ENCODE results near the gene RPL13A.

The RPL13A gene

DNA sequence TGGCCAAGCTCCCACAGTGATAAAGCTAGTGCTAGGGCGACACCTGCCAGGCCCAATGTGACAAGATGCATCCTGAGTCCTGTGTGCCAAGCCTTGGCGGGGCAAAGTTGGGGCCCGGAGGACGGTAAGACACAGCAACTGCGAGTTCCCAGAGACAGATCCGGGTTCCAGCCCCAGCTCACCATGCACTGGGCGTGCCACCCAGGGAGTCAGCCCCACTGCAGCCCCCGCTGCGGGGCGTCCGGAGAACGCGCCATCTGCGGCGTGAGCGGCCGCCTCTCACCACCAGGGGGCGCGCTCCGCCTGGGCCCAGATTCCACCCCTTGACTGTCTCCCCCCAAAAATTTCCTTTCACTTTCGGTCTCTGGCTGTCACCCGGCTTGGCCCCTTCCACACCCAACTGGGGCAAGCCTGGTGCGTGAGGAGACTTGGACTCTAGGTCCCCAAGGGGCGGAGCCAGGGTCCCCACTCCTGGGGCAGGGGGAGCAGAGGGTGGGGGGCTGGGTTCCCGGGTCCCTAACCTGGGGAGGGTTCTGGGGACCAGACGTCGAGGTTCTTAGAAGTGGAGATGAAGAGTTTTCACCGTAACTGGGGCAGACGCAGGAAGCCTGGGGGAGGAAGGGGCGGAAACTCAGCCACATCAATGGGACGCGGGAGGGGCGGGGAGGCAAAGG, 13.4 kb upstream of the RPL13A start, which contains the start of gene FLT3LG:
TSS of gene FLT3LG (plus strand) at position 348 of the 674 bp plus-strand sequence. CDS start 425 bp downstream, outside the sequence.
- peak; percentile 98 for TF ChIP-seq CTCF (IDR thresholded peaks at IDR 0.05; ENCODE audit: low read depth, low read length, missing control alignments)
- DNase-seq (ENCODE audit: extremely low read depth, low read depth), result no peak
- H3K4me3 ChIP-seq (replicated peaks; ENCODE audit: low read depth, low read length), result peak within 1 kb of the TSS; percentile 61

DNA sequence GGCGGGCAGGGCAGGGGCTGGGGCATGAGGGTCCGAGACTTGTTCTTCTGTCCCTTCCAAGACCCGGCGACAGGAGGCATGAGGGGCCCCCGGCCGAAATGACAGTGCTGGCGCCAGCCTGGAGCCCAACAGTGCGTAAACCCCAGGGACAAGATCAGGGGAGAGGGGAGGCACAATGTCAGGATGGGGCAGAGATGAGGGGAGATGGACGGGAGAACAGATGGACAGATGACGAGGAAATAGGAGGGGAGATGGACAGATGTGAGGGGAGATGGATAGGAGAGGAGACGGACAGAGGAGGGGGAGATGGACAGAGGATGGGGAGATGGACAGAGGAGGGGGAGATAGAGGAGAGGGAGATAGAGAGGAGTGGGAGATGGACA, 12.9 kb upstream of the RPL13A start:
- TF ChIP-seq CTCF (IDR thresholded peaks at IDR 0.05; ENCODE audit: low read depth, low read length, missing control alignments), result no peak
- peak overlapping the region; percentile 61 for H3K4me3 ChIP-seq (replicated peaks; ENCODE audit: low read depth, low read length)

DNA sequence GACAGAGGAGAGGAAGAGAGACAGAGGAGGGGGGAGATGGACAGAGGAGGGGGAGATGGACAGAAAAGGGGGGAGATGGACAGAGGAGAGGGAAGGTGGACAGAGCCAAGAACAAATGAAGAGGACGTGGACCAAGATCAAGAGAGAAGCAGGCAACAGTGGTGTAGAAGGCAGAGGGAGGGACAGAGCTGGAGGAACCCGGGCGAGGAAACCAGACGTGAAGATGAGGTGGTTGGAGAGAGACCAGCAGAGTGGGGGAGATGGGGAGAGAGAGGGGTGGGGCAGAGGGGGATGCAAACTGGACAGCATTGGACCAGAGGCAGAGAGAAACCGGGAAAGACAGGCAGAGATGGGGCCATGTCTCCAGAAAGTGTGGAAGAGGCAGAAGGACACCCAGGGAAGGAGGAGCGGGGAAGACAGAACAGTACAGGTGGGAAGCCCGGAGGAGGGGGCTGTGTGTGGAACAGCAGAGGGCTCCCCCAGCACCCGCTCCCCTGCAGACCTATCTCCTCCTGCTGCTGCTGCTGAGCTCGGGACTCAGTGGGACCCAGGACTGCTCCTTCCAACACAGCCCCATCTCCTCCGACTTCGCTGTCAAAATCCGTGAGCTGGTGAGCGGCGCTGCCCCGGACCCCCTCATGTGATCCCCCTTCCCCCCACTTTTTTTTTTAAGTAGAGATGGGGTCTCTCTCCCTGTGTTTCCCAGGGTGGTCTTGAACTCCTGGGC, 12.1 kb upstream of the RPL13A start:
- no peak for TF ChIP-seq CTCF (IDR thresholded peaks at IDR 0.05; ENCODE audit: low read depth, low read length, missing control alignments)
- no peak overlapping the region for H3K4me3 ChIP-seq (replicated peaks; ENCODE audit: low read depth, low read length)
- DNase-seq (ENCODE audit: extremely low read depth, low read depth), result no peak

More for the DNA sequence above, 12.9 kb upstream of the RPL13A start:
- DNase-seq (ENCODE audit: extremely low read depth, low read depth), result no peak

GRCh38 chr19:49475995-49476880, 11.2 kb upstream of the RPL13A start:
- TF ChIP-seq CTCF (IDR thresholded peaks at IDR 0.05; ENCODE audit: low read depth, low read length, missing control alignments), result peak; percentile 65
- DNase-seq (ENCODE audit: extremely low read depth, low read depth), result no peak
- no peak overlapping the region for H3K4me3 ChIP-seq (replicated peaks; ENCODE audit: low read depth, low read length)

- no peak for TF ChIP-seq CTCF (IDR thresholded peaks at IDR 0.05; ENCODE audit: low read depth, low read length, missing control alignments)
- no peak for DNase-seq (ENCODE audit: extremely low read depth, low read depth)
Measured at GRCh38 chr19:49479975-49480628, 7.3 kb upstream of the RPL13A start.

GRCh38 chr19:49481020-49481683, 6.3 kb upstream of the RPL13A start:
- TF ChIP-seq CTCF (IDR thresholded peaks at IDR 0.05; ENCODE audit: low read depth, low read length, missing control alignments), result no peak
- no peak overlapping the region for H3K4me3 ChIP-seq (replicated peaks; ENCODE audit: low read depth, low read length)

More at GRCh38 chr19:49479975-49480628, 7.3 kb upstream of the RPL13A start:
- no peak overlapping the region for H3K4me3 ChIP-seq (replicated peaks; ENCODE audit: low read depth, low read length)

More at GRCh38 chr19:49481020-49481683, 6.3 kb upstream of the RPL13A start:
- DNase-seq (ENCODE audit: extremely low read depth, low read depth), result no peak

Measured in HFF-Myc (cell line).